HEK293 (cell line): ENCODE measurements around the gene BHLHE41.

Source experiments
- CTCF ChIA-PET: fragments of 350-600 bp; formaldehyde crosslinking; extraction: SDS; loops from one replicate; lab custom pipeline; 2021; ENCODE audit warnings: antibody characterized with exemption; lab: Yijun Ruan, JAX
- POLR2A ChIA-PET: fragments of 300-600 bp; formaldehyde crosslinking; extraction: SDS; loops from one replicate; lab custom pipeline; 2020; ENCODE audit warnings: antibody characterized with exemption, inconsistent platforms; lab: Yijun Ruan, JAX
- H3K27ac ChIP-seq: fragments of 200-500 bp; sonication (Bioruptor generic); 2 replicates; pipeline ENCODE4 v1.5.1; 2014; ENCODE audit warnings: low read depth, low read length, control low read depth, inconsistent platforms; ENCODE audit errors: extremely low read depth
- H3K36me3 ChIP-seq, 2 experiments: fragments of 200-500 bp in 1 of 2; sonication (Bioruptor generic) in 1 of 2; 1 replicate in 1 of 2; 2 replicates in 1 of 2; pipeline ENCODE4 v1.5.1; 2014 to 2017; ENCODE audit warnings: inconsistent platforms in 2 of 2, low read length in 2 of 2; ENCODE audit not compliant: control insufficient read depth in 2 of 2, insufficient read depth in 1 of 2
- H3K4me1 ChIP-seq: fragments of 200-500 bp; sonication (Bioruptor generic); 2 replicates; pipeline ENCODE4 v1.5.1; 2014; ENCODE audit warnings: mild to moderate bottlenecking, low read length, inconsistent platforms; ENCODE audit not compliant: control insufficient read depth, insufficient read depth
- H3K4me3 ChIP-seq: 2 replicates; pipeline ENCODE4 v1.5.1; 2011; ENCODE audit warnings: low read depth, mild to moderate bottlenecking, control low read depth, low read length, moderate library complexity
- H3K9me3 ChIP-seq: fragments of 200-500 bp; sonication (Bioruptor generic); 2 replicates; pipeline ENCODE4 v1.5.1; 2014; ENCODE audit warnings: low read depth, low read length, inconsistent platforms; ENCODE audit not compliant: control insufficient read depth, insufficient read depth
- HOXA7 ChIP-seq: sonication (generic); formaldehyde crosslinking; IDR thresholded peaks from 2 replicates; pipeline ENCODE4 v1.8.1; 2022; ENCODE audit warnings: missing genetic modification reagents, borderline replicate concordance
- IKZF3 ChIP-seq: fragments of 450-650 bp; IDR thresholded peaks from 2 replicates; pipeline ENCODE4 v1.5.0; 2018; ENCODE audit warnings: missing biosample characterization, mild to moderate bottlenecking, missing genetic modification characterization, moderate library complexity
- SALL2 ChIP-seq: fragments of 450-650 bp; formaldehyde crosslinking; IDR thresholded peaks from 2 replicates; pipeline ENCODE4 v1.5.0; 2017; ENCODE audit warnings: missing biosample characterization, mild to moderate bottlenecking, missing genetic modification characterization, borderline replicate concordance
- ZBTB7A ChIP-seq: fragments of 450-650 bp; formaldehyde crosslinking; IDR thresholded peaks from 2 replicates; pipeline ENCODE4 v1.5.1; 2016; ENCODE audit warnings: low read depth, missing biosample characterization, missing genetic modification characterization
- ZNF146 ChIP-seq: fragments of 450-650 bp; formaldehyde crosslinking; IDR thresholded peaks from 2 replicates; pipeline ENCODE4 v1.5.1; 2016; ENCODE audit warnings: missing biosample characterization, missing genetic modification characterization
- ZNF426 ChIP-seq: fragments of 450-650 bp; formaldehyde crosslinking; IDR thresholded peaks from 2 replicates; pipeline ENCODE4 v1.5.1; 2017; ENCODE audit warnings: missing biosample characterization, missing genetic modification characterization, mild to moderate bottlenecking, inconsistent platforms, moderate library complexity
- ZNF433 ChIP-seq: fragments of 450-650 bp; formaldehyde crosslinking; IDR thresholded peaks from 2 replicates; pipeline ENCODE4 v1.5.1; 2016; ENCODE audit warnings: missing biosample characterization, missing genetic modification characterization, low read depth
- ZNF701 ChIP-seq: fragments of 450-650 bp; formaldehyde crosslinking; IDR thresholded peaks from 2 replicates; pipeline ENCODE4 v1.5.1; 2016; ENCODE audit warnings: missing biosample characterization, missing genetic modification characterization
- ZNF830 ChIP-seq: fragments of 450-650 bp; IDR thresholded peaks from 2 replicates; pipeline ENCODE4 v1.5.0; 2018; ENCODE audit warnings: missing biosample characterization, missing genetic modification characterization, low read depth, mild to moderate bottlenecking, moderate library complexity
- TF ChIP-seq, protein P1 (sequence below): fragments of 450-650 bp; formaldehyde crosslinking; conservative IDR thresholded peaks from 2 replicates; pipeline ENCODE4 v1.5.1; 2016; ENCODE audit warnings: low read depth, missing biosample characterization, missing genetic modification characterization
- TF ChIP-seq, protein P2 (sequence below): fragments of 450-650 bp; formaldehyde crosslinking; IDR thresholded peaks from 2 replicates; pipeline ENCODE4; 2016; ENCODE audit warnings: missing biosample characterization, missing genetic modification characterization
- TF ChIP-seq, protein P3 (sequence below): fragments of 450-650 bp; formaldehyde crosslinking; IDR thresholded peaks from 2 replicates; pipeline ENCODE4 v1.5.1; 2016; ENCODE audit warnings: missing biosample characterization, missing genetic modification characterization
- TF ChIP-seq, protein P4 (sequence below): fragments of 450-650 bp; formaldehyde crosslinking; IDR thresholded peaks from 2 replicates; pipeline ENCODE4 v1.5.1; 2016; ENCODE audit warnings: missing biosample characterization, missing genetic modification characterization
- TF ChIP-seq, protein P5 (sequence below): fragments of 450-650 bp; formaldehyde crosslinking; IDR thresholded peaks from 2 replicates; pipeline ENCODE4 v1.5.1; 2017; ENCODE audit warnings: missing biosample characterization, missing genetic modification characterization
- TF ChIP-seq, protein P6 (sequence below): fragments of 450-650 bp; formaldehyde crosslinking; IDR thresholded peaks from 2 replicates; pipeline ENCODE4 v1.5.1; 2017; ENCODE audit warnings: missing biosample characterization, mild to moderate bottlenecking, missing genetic modification characterization, moderate library complexity

The BHLHE41 gene

DNA sequence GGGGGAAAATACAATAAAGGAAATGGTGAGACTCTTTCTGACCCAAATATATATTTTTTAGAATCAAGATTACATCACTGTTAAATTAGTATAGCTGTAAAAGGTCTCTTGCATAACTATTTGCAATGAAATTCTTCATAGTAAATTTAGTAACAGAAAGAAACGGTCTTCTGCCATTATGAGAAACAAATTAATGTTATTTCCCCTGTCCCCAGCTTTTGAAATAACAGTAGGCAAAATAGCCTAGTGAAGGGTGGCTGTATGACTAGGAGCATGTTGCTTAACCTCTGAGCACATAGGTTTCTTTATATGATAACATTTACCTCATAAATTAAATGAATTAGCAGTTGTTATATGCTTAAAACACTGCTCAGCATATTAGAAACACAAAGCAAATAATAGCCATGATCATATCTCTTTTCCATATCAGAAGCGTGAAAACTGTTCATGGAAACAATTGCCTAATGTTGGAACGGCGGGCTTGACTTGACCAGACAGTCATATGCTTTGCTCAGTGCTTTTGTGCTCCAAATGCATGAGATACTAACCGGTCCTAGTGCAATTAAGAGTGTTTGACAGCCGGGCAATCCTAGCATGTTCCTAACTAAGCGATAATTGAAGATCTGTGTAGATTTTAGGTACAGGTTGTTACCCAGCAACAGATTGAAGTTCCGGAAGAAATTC, 24.0 kb downstream of the BHLHE41 start (continued):
- TF ChIP-seq, protein P1, sequence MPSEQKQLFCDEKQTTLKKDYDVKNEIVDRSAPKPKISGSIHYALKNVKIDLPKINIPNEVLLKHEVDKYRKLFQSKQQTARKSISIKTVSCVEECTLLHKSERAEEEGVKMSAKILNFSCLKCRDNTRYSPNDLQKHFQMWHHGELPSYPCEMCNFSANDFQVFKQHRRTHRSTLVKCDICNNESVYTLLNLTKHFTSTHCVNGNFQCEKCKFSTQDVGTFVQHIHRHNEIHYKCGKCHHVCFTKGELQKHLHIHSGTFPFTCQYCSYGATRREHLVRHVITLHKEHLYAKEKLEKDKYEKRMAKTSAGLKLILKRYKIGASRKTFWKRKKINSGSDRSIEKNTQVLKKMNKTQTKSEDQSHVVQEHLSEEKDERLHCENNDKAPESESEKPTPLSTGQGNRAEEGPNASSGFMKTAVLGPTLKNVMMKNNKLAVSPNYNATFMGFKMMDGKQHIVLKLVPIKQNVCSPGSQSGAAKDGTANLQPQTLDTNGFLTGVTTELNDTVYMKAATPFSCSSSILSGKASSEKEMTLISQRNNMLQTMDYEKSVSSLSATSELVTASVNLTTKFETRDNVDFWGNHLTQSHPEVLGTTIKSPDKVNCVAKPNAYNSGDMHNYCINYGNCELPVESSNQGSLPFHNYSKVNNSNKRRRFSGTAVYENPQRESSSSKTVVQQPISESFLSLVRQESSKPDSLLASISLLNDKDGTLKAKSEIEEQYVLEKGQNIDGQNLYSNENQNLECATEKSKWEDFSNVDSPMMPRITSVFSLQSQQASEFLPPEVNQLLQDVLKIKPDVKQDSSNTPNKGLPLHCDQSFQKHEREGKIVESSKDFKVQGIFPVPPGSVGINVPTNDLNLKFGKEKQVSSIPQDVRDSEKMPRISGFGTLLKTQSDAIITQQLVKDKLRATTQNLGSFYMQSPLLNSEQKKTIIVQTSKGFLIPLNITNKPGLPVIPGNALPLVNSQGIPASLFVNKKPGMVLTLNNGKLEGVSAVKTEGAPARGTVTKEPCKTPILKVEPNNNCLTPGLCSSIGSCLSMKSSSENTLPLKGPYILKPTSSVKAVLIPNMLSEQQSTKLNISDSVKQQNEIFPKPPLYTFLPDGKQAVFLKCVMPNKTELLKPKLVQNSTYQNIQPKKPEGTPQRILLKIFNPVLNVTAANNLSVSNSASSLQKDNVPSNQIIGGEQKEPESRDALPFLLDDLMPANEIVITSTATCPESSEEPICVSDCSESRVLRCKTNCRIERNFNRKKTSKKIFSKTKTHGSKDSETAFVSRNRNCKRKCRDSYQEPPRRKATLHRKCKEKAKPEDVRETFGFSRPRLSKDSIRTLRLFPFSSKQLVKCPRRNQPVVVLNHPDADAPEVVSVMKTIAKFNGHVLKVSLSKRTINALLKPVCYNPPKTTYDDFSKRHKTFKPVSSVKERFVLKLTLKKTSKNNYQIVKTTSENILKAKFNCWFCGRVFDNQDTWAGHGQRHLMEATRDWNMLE (tag by site-specific recombination), result no peak
- TF ChIP-seq, protein P2, sequence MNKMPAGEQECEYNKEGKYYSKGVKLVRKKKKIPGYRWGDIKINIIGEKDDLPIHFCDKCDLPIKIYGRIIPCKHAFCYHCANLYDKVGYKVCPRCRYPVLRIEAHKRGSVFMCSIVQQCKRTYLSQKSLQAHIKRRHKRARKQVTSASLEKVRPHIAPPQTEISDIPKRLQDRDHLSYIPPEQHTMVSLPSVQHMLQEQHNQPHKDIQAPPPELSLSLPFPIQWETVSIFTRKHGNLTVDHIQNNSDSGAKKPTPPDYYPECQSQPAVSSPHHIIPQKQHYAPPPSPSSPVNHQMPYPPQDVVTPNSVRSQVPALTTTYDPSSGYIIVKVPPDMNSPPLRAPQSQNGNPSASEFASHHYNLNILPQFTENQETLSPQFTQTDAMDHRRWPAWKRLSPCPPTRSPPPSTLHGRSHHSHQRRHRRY (tag by site-specific recombination), result no peak
- TF ChIP-seq ZNF701 (no peak), IKZF3 (tag by site-specific recombination) (no peak), ZNF146 (no peak)

DNA sequence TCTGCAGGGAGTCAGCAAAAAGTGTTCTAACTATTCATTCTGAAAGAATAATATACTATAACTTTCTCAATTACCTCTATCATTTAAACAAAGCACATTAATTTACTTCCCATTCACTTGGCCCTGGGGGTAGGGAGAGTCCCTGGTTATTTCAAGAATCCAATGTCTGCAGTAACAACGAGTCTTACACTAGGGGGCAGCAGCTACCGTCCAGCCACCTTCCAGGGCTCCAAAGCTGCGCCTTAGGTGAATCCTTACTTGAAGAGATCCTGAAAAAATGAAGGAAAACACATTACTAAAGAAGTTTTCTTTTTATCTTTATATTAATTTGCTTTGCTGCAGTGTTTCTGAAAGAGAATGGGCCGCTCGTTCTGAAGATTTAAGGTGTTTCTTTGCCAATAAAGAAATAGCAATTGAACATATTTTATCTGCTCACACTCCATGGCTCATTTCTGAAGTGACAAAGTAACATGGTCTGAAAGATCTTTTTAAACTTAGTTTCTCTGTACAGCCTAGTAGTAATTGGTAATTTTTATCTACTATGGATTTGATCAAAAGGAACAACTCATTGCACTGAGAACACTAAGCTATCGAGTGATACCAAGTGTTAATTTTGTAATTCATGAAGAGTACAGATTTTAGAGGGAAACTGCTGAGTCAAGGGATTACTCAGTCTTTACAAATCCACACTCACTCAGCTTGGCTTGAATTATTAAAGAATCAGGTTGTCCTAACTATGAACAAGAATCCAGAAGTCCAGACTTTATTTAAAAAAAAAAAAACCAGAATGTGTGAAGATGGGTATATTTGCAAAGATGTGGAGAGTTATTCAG, 27.6 kb downstream of the BHLHE41 start:
- Histone ChIP-seq H3K9me3 (no peaks in the 10 kb centered on the region), H3K27ac (no peak overlapping the region), H3K36me3 (no peaks in the 10 kb centered on the region), H3K4me3 (no peak overlapping the region), H3K4me1 (peaks cover 7% of the 10 kb centered on the region; the same call in 1 of the 2 replicates)
- ChIA-PET CTCF (interaction anchor here (0.6 to 1.5 kb wide), 21 partner anchors 9 to 779 kb away, joined by 3 to 7 read pairs (median 3); no protein-coding TSS in a partner anchor), POLR2A (no interaction called here)
- TF ChIP-seq, protein P3, sequence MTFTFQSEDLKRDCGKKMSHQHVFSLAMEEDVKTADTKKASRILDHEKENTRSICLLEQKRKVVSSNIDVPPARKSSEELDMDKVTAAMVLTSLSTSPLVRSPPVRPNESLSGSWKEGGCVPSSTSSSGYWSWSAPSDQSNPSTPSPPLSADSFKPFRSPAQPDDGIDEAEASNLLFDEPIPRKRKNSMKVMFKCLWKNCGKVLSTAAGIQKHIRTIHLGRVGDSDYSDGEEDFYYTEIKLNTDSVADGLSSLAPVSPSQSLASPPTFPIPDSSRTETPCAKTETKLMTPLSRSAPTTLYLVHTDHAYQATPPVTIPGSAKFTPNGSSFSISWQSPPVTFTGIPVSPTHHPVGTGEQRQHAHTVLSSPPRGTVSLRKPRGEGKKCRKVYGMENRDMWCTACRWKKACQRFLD (tag by site-specific recombination), result no peak
- TF ChIP-seq, protein P4, sequence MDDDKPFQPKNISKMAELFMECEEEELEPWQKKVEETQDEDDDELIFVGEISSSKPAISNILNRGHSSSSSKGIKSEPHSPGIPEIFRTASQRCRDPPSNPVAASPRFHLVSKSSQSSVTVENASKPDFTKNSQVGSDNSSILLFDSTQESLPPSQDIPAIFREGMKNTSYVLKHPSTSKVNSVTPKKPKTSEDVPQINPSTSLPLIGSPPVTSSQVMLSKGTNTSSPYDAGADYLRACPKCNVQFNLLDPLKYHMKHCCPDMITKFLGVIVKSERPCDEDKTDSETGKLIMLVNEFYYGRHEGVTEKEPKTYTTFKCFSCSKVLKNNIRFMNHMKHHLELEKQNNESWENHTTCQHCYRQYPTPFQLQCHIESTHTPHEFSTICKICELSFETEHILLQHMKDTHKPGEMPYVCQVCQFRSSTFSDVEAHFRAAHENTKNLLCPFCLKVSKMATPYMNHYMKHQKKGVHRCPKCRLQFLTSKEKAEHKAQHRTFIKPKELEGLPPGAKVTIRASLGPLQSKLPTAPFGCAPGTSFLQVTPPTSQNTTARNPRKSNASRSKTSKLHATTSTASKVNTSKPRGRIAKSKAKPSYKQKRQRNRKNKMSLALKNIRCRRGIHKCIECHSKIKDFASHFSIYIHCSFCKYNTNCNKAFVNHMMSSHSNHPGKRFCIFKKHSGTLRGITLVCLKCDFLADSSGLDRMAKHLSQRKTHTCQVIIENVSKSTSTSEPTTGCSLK (tag by site-specific recombination), result no peak
- TF ChIP-seq HOXA7 (no peak), ZNF830 (no peak), ZNF426 (tag by site-specific recombination) (no peak), ZBTB7A (no peak), ZNF433 (tag by site-specific recombination) (no peak), SALL2 (tag by site-specific recombination) (no peak)
- TF ChIP-seq, protein P1 (tag by site-specific recombination), result no peak
- TF ChIP-seq, protein P5, sequence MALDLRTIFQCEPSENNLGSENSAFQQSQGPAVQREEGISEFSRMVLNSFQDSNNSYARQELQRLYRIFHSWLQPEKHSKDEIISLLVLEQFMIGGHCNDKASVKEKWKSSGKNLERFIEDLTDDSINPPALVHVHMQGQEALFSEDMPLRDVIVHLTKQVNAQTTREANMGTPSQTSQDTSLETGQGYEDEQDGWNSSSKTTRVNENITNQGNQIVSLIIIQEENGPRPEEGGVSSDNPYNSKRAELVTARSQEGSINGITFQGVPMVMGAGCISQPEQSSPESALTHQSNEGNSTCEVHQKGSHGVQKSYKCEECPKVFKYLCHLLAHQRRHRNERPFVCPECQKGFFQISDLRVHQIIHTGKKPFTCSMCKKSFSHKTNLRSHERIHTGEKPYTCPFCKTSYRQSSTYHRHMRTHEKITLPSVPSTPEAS (tag by site-specific recombination), result no peak
- TF ChIP-seq, protein P6, sequence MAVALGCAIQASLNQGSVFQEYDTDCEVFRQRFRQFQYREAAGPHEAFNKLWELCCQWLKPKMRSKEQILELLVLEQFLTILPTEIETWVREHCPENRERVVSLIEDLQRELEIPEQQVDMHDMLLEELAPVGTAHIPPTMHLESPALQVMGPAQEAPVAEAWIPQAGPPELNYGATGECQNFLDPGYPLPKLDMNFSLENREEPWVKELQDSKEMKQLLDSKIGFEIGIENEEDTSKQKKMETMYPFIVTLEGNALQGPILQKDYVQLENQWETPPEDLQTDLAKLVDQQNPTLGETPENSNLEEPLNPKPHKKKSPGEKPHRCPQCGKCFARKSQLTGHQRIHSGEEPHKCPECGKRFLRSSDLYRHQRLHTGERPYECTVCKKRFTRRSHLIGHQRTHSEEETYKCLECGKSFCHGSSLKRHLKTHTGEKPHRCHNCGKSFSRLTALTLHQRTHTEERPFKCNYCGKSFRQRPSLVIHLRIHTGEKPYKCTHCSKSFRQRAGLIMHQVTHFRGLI, result no peak
